H1 (cell line): Measurements from ENCODE around the gene ODF4. TPM values are rescaled to one million over a fixed set of nuclear protein-coding genes. Genes with fewer than 3 reads are reported as not detected.
A peak's percentile ranks its signal among the peaks of the same experiment; 100 is the strongest.

ENCODE experiments used
- CTCF ChIA-PET: fragments of 300-600 bp; sonication (Branson Sonifier 250); formaldehyde crosslinking; loops from one replicate; lab custom pipeline; 2021; ENCODE audit not compliant: partially characterized antibody; lab: Charles Lee
- POLR2A ChIA-PET: fragments of 300-600 bp; sonication (Branson Sonifier 250); formaldehyde crosslinking; loops from one replicate; lab custom pipeline; 2021; ENCODE audit warnings: inconsistent platforms; ENCODE audit not compliant: partially characterized antibody; lab: Charles Lee
- DNase-seq, 2 experiments: peaks; one replicate each; pipeline versions ENCODE4 v3.0.0 to v3.0.0-alpha.2; 2010 to 2022; ENCODE audit warnings: low spot score in 2 of 2, low read depth in 1 of 2, mixed read lengths in 1 of 2
- FAIRE-seq: peaks from 2 replicates; lab custom pipeline; 2011; peaks lifted over from hg19 to GRCh38; lab: Jason Lieb, UNC
- H2AFZ ChIP-seq: 2 replicates; pipeline ENCODE4 v1.8.1; 2012; ENCODE audit warnings: low read length, inconsistent platforms
- H2AK5ac ChIP-seq: 2 replicates; pipeline ENCODE4 v1.6.1; 2013; ENCODE audit warnings: low read depth, low read length
- H2BK120ac ChIP-seq: replicated peaks from 2 replicates; pipeline ENCODE3; 2013; ENCODE audit warnings: low read depth, low read length, inconsistent platforms
- H2BK12ac ChIP-seq: 2 replicates; pipeline ENCODE4 v1.6.1; 2013; ENCODE audit warnings: low read depth, low read length
- H2BK15ac ChIP-seq: 2 replicates; pipeline ENCODE4 v1.6.1; 2013; ENCODE audit warnings: low read length
- H2BK20ac ChIP-seq: 2 replicates; pipeline ENCODE4 v1.6.1; 2013; ENCODE audit warnings: low read length
- H2BK5ac ChIP-seq: 2 replicates; pipeline ENCODE4 v1.6.1; 2013; ENCODE audit warnings: low read depth, low read length
- H3K14ac ChIP-seq: 2 replicates; pipeline ENCODE4 v1.6.1; 2013; ENCODE audit warnings: inconsistent platforms; ENCODE audit not compliant: insufficient read length
- H3K18ac ChIP-seq: 2 replicates; pipeline ENCODE4 v1.6.1; 2013; ENCODE audit warnings: low read length; ENCODE audit errors: extremely low read depth
- H3K23ac ChIP-seq: 2 replicates; pipeline ENCODE4 v1.6.1; 2013; ENCODE audit warnings: inconsistent platforms; ENCODE audit not compliant: insufficient read length
- H3K23me2 ChIP-seq: 2 replicates; pipeline ENCODE4 v1.6.1; 2013; ENCODE audit warnings: low read depth, low read length
- H3K27ac ChIP-seq: 2 replicates; pipeline ENCODE4 v1.6.1; 2011; ENCODE audit warnings: low read depth, low read length, inconsistent platforms
- H3K27me3 ChIP-seq, 4 experiments: replicated peaks in 1 of 4; 1 replicate in 1 of 4; 2 replicates in 3 of 4; pipeline versions ENCODE4 v1.6.1 to v1.8.1; 2011 to 2013; ENCODE audit warnings: low read length in 3 of 4, mild to moderate bottlenecking in 3 of 4, inconsistent platforms in 2 of 4, mixed read lengths in 2 of 4, moderate library complexity in 1 of 4; ENCODE audit not compliant: control insufficient read depth in 3 of 4, insufficient read depth in 3 of 4; ENCODE audit errors: extremely low read depth in 1 of 4
- H3K36me3 ChIP-seq, 4 experiments: 2 replicates each; pipeline versions ENCODE4 v1.6.1 to v1.8.1; 2011 to 2013; ENCODE audit warnings: mild to moderate bottlenecking in 4 of 4, low read length in 3 of 4, moderate library complexity in 2 of 4, control low read depth in 1 of 4, inconsistent platforms in 1 of 4; ENCODE audit not compliant: insufficient read depth in 4 of 4, control insufficient read depth in 2 of 4
- H3K4ac ChIP-seq: replicated peaks from 2 replicates; pipeline ENCODE3; 2013; ENCODE audit warnings: low read length, low read depth, mixed read lengths, inconsistent platforms; ENCODE audit not compliant: insufficient read length
- H3K4me1 ChIP-seq, 4 experiments: replicated peaks in 1 of 4; 1 replicate in 1 of 4; 2 replicates in 3 of 4; pipeline versions ENCODE4 v1.6.1 to v1.8.1; 2011 to 2013; ENCODE audit warnings: low read length in 3 of 4, inconsistent platforms in 2 of 4, mixed read lengths in 1 of 4; ENCODE audit not compliant: insufficient read depth in 4 of 4, control insufficient read depth in 3 of 4
- H3K4me2 ChIP-seq, 2 experiments: 2 replicates each; pipeline versions ENCODE4 v1.6.1 to v1.8.1; 2011 to 2013; ENCODE audit warnings: low read depth in 2 of 2, low read length in 2 of 2, control low read depth in 1 of 2, inconsistent platforms in 1 of 2, mild to moderate bottlenecking in 1 of 2; ENCODE audit not compliant: insufficient read depth in 1 of 2
- H3K4me3 ChIP-seq, 4 experiments: fragments of 200-600, 300-600 bp in 1 of 4; sonication (generic), shearing (Covaris generic), sonication (Bioruptor Twin) in 1 of 4; 2 replicates each; pipeline versions ENCODE4 v1.5.1 to v1.8.1; 2011 to 2016; ENCODE audit warnings: low read length in 4 of 4, low read depth in 3 of 4, control low read depth in 2 of 4, inconsistent platforms in 2 of 4, mild to moderate bottlenecking in 2 of 4, mixed read lengths in 1 of 4, moderate library complexity in 1 of 4; ENCODE audit not compliant: insufficient read depth in 2 of 4; ENCODE audit errors: extremely low read depth in 1 of 4
- H3K56ac ChIP-seq: replicated peaks from 2 replicates; pipeline ENCODE3; 2013; ENCODE audit warnings: low read depth, mild to moderate bottlenecking, mixed read lengths, low read length, inconsistent platforms; ENCODE audit not compliant: insufficient read length
- H3K79me1 ChIP-seq: 2 replicates; pipeline ENCODE4 v1.6.1; 2013; ENCODE audit warnings: low read depth, low read length, control low read depth
- H3K79me2 ChIP-seq, 2 experiments: 2 replicates each; pipeline versions ENCODE4 v1.6.1 to v1.8.1; 2012 to 2013; ENCODE audit warnings: low read length in 2 of 2, mild to moderate bottlenecking in 2 of 2, inconsistent platforms in 1 of 2; ENCODE audit not compliant: insufficient read depth in 2 of 2, control insufficient read depth in 1 of 2
- H3K9ac ChIP-seq, 4 experiments: replicated peaks in 1 of 4; 1 replicate in 1 of 4; 2 replicates in 3 of 4; pipeline versions ENCODE4 v1.6.1 to v1.8.1; 2011 to 2013; ENCODE audit warnings: low read depth in 3 of 4, low read length in 3 of 4, control low read depth in 2 of 4, mild to moderate bottlenecking in 2 of 4, moderate library complexity in 2 of 4, inconsistent platforms in 1 of 4; ENCODE audit errors: extremely low read depth in 1 of 4
- H3K9me3 ChIP-seq, 2 experiments: 2 replicates each; pipeline versions ENCODE4 v1.6.1 to v1.8.1; 2012 to 2013; ENCODE audit warnings: mild to moderate bottlenecking in 2 of 2, moderate library complexity in 2 of 2, control low read depth in 1 of 2, inconsistent platforms in 1 of 2, low read depth in 1 of 2, low read length in 1 of 2, mixed read lengths in 1 of 2; ENCODE audit not compliant: insufficient read depth in 2 of 2
- H4K20me1 ChIP-seq, 2 experiments: replicated peaks in 1 of 2; 2 replicates each; pipeline versions ENCODE3 to v1.8.1; 2011 to 2013; ENCODE audit warnings: inconsistent platforms in 2 of 2, low read length in 2 of 2, mild to moderate bottlenecking in 1 of 2; ENCODE audit not compliant: insufficient read depth in 2 of 2, control insufficient read depth in 1 of 2
- H4K5ac ChIP-seq: 2 replicates; pipeline ENCODE4 v1.6.1; 2013; ENCODE audit warnings: low read length, low read depth, mixed read lengths, inconsistent platforms; ENCODE audit not compliant: insufficient read length
- H4K8ac ChIP-seq: 2 replicates; pipeline ENCODE4 v1.8.0; 2013; ENCODE audit warnings: mild to moderate bottlenecking, moderate library complexity, low read length, inconsistent platforms; ENCODE audit not compliant: insufficient read depth; ENCODE audit errors: extremely low read depth
- H4K91ac ChIP-seq: replicated peaks from 2 replicates; pipeline ENCODE3; 2013; ENCODE audit warnings: low read length, mixed read lengths, inconsistent platforms; ENCODE audit not compliant: insufficient read length
- ASH2L ChIP-seq: fragments of 200-600, 300-600 bp; sonication (generic); IDR thresholded peaks from one replicate; pipeline ENCODE4 v1.7.1; 2017; ENCODE audit warnings: low read length
- E2F6 ChIP-seq: IDR thresholded peaks from 2 replicates; pipeline ENCODE4 v1.6.1; 2012; ENCODE audit warnings: inconsistent platforms
- GTF2F1 ChIP-seq: IDR thresholded peaks from 2 replicates; pipeline ENCODE4 v1.6.1; 2012; ENCODE audit warnings: low read depth, low read length, improper control_type of control experiment, borderline replicate concordance
- HDAC6 ChIP-seq: IDR thresholded peaks from one replicate; pipeline ENCODE4 v1.7.1; 2012; ENCODE audit warnings: low read depth, mild to moderate bottlenecking, inconsistent platforms, low read length, moderate library complexity
- JUND ChIP-seq: IDR thresholded peaks from 2 replicates; pipeline ENCODE4 v1.6.1; 2011; ENCODE audit warnings: mild to moderate bottlenecking, improper control_type of control experiment, low read length
- KDM4A ChIP-seq: IDR thresholded peaks from one replicate; pipeline ENCODE4 v1.7.1; 2012; ENCODE audit warnings: low read depth, mild to moderate bottlenecking, moderate library complexity, low read length, inconsistent platforms; ENCODE audit not compliant: severe bottlenecking
- KDM5A ChIP-seq: fragments of 200-600 bp; IDR thresholded peaks from 2 replicates; pipeline ENCODE4 v1.7.1; 2012; ENCODE audit warnings: mild to moderate bottlenecking, low read length, inconsistent platforms, mixed read lengths
- RFX5 ChIP-seq: IDR thresholded peaks from 2 replicates; pipeline ENCODE4 v1.6.1; 2011; ENCODE audit warnings: low read depth, low read length, improper control_type of control experiment, borderline replicate concordance
- RNF2 ChIP-seq: fragments of 200-900, 300-1000 bp; sonication (generic); IDR thresholded peaks from 2 replicates; pipeline ENCODE4 v1.7.1; 2016; ENCODE audit warnings: borderline replicate concordance, low read depth, mild to moderate bottlenecking, antibody characterized with exemption, low read length; ENCODE audit not compliant: poor library complexity, severe bottlenecking; ENCODE audit errors: missing control alignments
- SIRT6 ChIP-seq: IDR thresholded peaks from one replicate; pipeline ENCODE4 v1.7.1; 2012; ENCODE audit warnings: low read length, inconsistent platforms
- SP4 ChIP-seq: IDR thresholded peaks from 2 replicates; pipeline ENCODE4 v1.6.1; 2012; ENCODE audit warnings: low read length, inconsistent platforms
- SUZ12 ChIP-seq: fragments of 200-600 bp; sonication (generic); IDR thresholded peaks from 2 replicates; pipeline ENCODE4 v1.6.1; 2012; ENCODE audit warnings: mild to moderate bottlenecking, inconsistent platforms, low read length, moderate library complexity, mixed read lengths
- WGBS, 2 experiments: shearing (Covaris generic) in 1 of 2; methylation state at CpG; one replicate each; pipeline versions ENCODE4 v1.1.6 to v1.1.7; 2013 to 2015; ENCODE audit warnings: low lambda C conversion rate in 2 of 2, mixed read lengths in 2 of 2, inconsistent platforms in 1 of 2, low coverage in 1 of 2, missing lambda C conversion rate in 1 of 2; ENCODE audit not compliant: insufficient replicate concordance in 2 of 2, insufficient coverage in 1 of 2, insufficient read length in 1 of 2; ENCODE audit errors: extremely low coverage in 1 of 2, missing lambda C conversion rate in 1 of 2; 5-methylcytosine and 5-hydroxymethylcytosine counted together
- polyA plus RNA-seq, 7 experiments: library from polyadenylated mRNA; depleted of rRNA in 3 of 7; stranded (reverse) in 5 of 7; unstranded in 2 of 7; fragments of >200 nt in 5 of 7; fragments of 200-250 nt in 2 of 7; gene quantifications; 1 replicate in 5 of 7; 2 replicates in 1 of 7; 4 replicates in 1 of 7; pipeline versions ENCODE4 v1.2.1 to v1.2.3, GENCODE V29; 2011 to 2013; ENCODE audit warnings: missing spikeins in 2 of 7, mixed read lengths in 2 of 7
- total RNA-seq: library from RNA; stranded (reverse); fragmentation: NEBNext Ultra II Directional; extraction: Animal tissue kit (Norgen Biotek cat#: 25700); gene quantifications from 2 replicates; pipeline ENCODE4 v1.2.1, GENCODE V29; 2021

The ODF4 gene
- total and polyA plus RNA-seq, 2 of the 8 experiments (the other 6 are each of a cell fraction or from before 2014, with no cell fraction given) = not detected

DNA sequence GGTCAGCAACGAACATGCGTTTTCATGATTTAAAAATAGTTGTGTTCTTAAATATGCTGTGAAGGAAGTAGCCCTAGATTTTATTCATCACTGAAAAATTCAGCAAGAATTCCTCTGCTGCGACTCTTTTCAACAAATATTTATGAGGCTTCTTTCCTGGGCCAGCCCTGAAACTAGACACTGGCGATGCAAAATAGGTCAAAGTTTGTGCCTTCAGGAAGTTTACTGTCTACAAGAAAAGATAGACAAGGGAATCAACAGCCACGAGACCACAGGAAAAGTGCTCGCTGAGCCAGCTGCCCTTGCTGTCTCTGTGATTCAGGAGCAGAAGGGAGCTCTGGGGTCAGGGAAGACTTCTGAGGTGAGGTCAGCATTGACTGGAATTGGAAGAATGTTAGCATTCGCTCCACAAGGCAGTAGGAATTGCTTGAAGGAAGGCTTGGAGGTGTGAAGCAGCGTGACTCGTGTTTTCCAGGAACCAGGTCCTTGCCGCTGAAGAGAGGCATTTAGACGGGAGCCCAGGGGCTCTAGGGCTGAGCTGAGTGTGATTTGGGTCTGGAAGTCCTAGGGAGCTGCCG lies 45.2 kb downstream of the ODF4 start:
- H4K8ac ChIP-seq = peak overlapping the region; percentile 3; the same call in 1 of the 2 replicates
- H4K91ac ChIP-seq = no peak overlapping the region
- no peak overlapping the region for H2BK15ac ChIP-seq
- peak overlapping the region; percentile 84 for H2BK12ac ChIP-seq
- H3K23ac ChIP-seq = no peak overlapping the region
- peak overlapping the region in 1 of 4 experiments; percentile 100; a peak in 2 of 8 replicates for H3K4me3 ChIP-seq
- no peak overlapping the region for H3K56ac ChIP-seq
- no peaks in the 10 kb centered on the region for H3K27me3 ChIP-seq
- 0 out of 2 replicates have a peak overlapping the region, but pooled peaks have one; percentile 2 for H3K18ac ChIP-seq
- ChIA-PET POLR2A (interaction anchor here (0.7 to 4.6 kb wide), 6 partner anchors 9 to 415 kb away, joined by 3 to 51 read pairs (median 4); partner anchors contain the start of genes KRABD2 and MFSD6L), CTCF (interaction anchor here (1.0 to 1.3 kb wide), 2 partner anchors 25 to 199 kb away, joined by 4 read pairs; no protein-coding TSS in a partner anchor)
- H4K20me1 ChIP-seq = peaks cover 10 to 16% of the 10 kb centered on the region in 2 experiments
- DNase-seq (peak in 1 of 2 experiments; percentile 58), FAIRE-seq (no peak)
- H3K9me3 ChIP-seq = no peaks in the 10 kb centered on the region
- no peak overlapping the region for H3K4ac ChIP-seq
- no peak overlapping the region for H2BK20ac ChIP-seq
- no peaks in the 10 kb centered on the region for H3K79me1 ChIP-seq
- H3K79me2 ChIP-seq = peaks cover 13 to 31% of the 10 kb centered on the region in 2 experiments; a peak in 3 of 4 replicates
- no peak overlapping the region for H3K9ac ChIP-seq
- H3K23me2 ChIP-seq = peaks cover 7% of the 10 kb centered on the region; the same call in 1 of the 2 replicates
- WGBS, 2 experiments = 89% methylated on average over 12 of the region's 12 CpGs; no CpG with 5 or more reads in 1 of the 2 experiments
- peaks cover 0 to 10% (median 4%) of the 10 kb centered on the region in 4 experiments; a peak in 5 of 7 replicates for H3K4me1 ChIP-seq
- H2BK5ac ChIP-seq = peak overlapping the region; percentile 78; the same call in 1 of the 2 replicates
- no peak overlapping the region for H3K14ac ChIP-seq
- peak overlapping the region; percentile 100 for H2AK5ac ChIP-seq
- H3K36me3 ChIP-seq = peaks cover 12 to 23% (median 17%) of the 10 kb centered on the region in 4 experiments
- no peak overlapping the region for H2AFZ ChIP-seq
- H3K4me2 ChIP-seq = peak overlapping the region; percentile 26 to 69; a peak in 3 of 4 replicates
- no peak overlapping the region for H3K27ac ChIP-seq
- H4K5ac ChIP-seq = no peak overlapping the region
- no peak overlapping the region for H2BK120ac ChIP-seq
- TF ChIP-seq ASH2L (no peak), KDM5A (no peak), RFX5 (no peak), SUZ12 (no peak), HDAC6 (no peak), SIRT6 (no peak), SP4 (no peak), JUND (peak; percentile 81), RNF2 (no peak), GTF2F1 (no peak), KDM4A (no peak), E2F6 (peak; percentile 65)
